PC-3 (cell line): ENCODE results near the gene SLC15A4.

Experiments
- CTCF ChIP-seq: fragments of 300-600 bp; sonication (generic); conservative IDR thresholded peaks from 2 replicates; pipeline ENCODE4 v1.5.1; 2017; ENCODE audit warnings: antibody characterized with exemption, low read depth, mild to moderate bottlenecking, low read length
- EZH2 ChIP-seq: fragments of 300-600 bp; sonication (generic); IDR thresholded peaks from one replicate; pipeline ENCODE4 v1.6.1; 2017; ENCODE audit warnings: antibody characterized with exemption, mild to moderate bottlenecking, low read length; ENCODE audit not compliant: unreplicated experiment

- no peak for TF ChIP-seq CTCF
- no peak for TF ChIP-seq EZH2
These were observed 68.2 kb downstream of the SLC15A4 start for GRCh38 chr12:128755566-128755965.
